ENCODE measurements around the gene IZUMO1R. TPM values are rescaled to one million over a fixed set of nuclear protein-coding genes. Genes with fewer than 3 reads are reported as not detected.
"Not testable (repeated sequence)": the region's sequence is repeated elsewhere in the genome, so short reads cannot be mapped to it uniquely, and the experiment has no call there.

IZUMO1R gene
- total and polyA plus RNA-seq, 4 donors = not detected

DNA sequence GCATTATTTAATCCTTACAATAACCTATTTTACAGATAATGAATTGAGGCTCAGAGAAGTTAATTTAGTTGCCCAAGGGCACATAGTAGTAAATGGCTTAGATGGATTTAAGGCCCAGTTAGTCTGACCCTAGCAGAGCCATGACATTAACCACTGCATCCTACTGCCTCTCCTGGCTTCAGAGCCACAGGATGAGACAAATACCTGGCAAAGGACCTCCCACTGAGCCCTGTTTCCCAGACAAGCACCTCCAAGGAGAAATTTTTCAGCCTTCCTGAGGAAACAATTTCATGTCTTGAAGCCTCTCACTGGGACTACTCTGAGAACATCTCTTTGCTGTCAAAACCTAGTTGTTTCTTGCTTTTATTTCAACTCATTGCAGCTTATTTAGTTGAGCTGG is 28.4 kb downstream of the IZUMO1R start:
- intact Hi-C loops (cut with DNase I) = no loop called here
- Histone ChIP-seq H3K27ac (ENCODE audit: low read depth in 1 of 2, low read length in 2 of 2) (no peak overlapping the region), H3K4me1 (ENCODE audit: control insufficient read depth in 1 of 2, insufficient read depth in 2 of 2, low read length in 2 of 2) (no peaks in the 10 kb centered on the region), H3K36me3 (ENCODE audit: control insufficient read depth in 1 of 2, insufficient read depth in 2 of 2, low read length in 1 of 2) (no peaks in the 10 kb centered on the region), H3K4me3 (ENCODE audit: low read length in 2 of 2) (no peak overlapping the region), H3K27me3 (ENCODE audit: control insufficient read depth in 1 of 2, insufficient read depth in 2 of 2, low read length in 1 of 2) (no peaks in the 10 kb centered on the region), H3K9me3 (ENCODE audit: control insufficient read depth, low read length) (no peaks in the 10 kb centered on the region)
- no peak for DNase-seq
- no peak for ATAC-seq (ENCODE audit: low FRiP score)

DNA sequence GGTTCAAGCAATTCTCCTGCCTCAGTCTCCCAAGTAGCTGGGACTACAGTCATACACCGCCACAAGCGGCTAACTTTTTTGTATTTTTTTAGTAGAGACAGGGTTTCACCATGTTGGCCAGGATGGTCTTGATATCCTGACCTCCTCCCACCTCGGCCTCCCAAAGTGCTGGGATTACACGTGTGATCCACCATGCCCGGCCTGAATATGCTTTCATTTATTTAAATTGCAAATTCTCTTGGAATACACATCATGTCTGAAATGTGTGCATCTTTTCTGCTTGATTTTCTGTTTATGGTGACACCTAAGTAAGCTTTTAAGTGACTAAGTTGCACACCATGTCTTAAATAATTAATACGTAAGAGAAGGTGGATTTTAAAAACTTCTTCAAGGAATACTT is 31.7 kb downstream of the IZUMO1R start:
- H3K4me1 ChIP-seq (ENCODE audit: control insufficient read depth in 1 of 2, insufficient read depth in 2 of 2, low read length in 2 of 2) = no peaks in the 10 kb centered on the region
- H3K36me3 ChIP-seq (ENCODE audit: control insufficient read depth in 1 of 2, insufficient read depth in 2 of 2, low read length in 1 of 2) = no peaks in the 10 kb centered on the region
- ATAC-seq (ENCODE audit: low FRiP score) (no peak), DNase-seq (no peak)
- no peaks in the 10 kb centered on the region for H3K27me3 ChIP-seq (ENCODE audit: control insufficient read depth in 1 of 2, insufficient read depth in 2 of 2, low read length in 1 of 2)
- intact Hi-C loops (cut with DNase I) = no loop called here
- no peak overlapping the region for H3K27ac ChIP-seq (ENCODE audit: low read depth in 1 of 2, low read length in 2 of 2)
- no peak overlapping the region for H3K4me3 ChIP-seq (ENCODE audit: low read length in 2 of 2)
- H3K9me3 ChIP-seq (ENCODE audit: control insufficient read depth, low read length) = no peaks in the 10 kb centered on the region
- WGBS, 2 donors = 95 to 96% methylated on average over 6 of the region's 6 CpGs

DNA sequence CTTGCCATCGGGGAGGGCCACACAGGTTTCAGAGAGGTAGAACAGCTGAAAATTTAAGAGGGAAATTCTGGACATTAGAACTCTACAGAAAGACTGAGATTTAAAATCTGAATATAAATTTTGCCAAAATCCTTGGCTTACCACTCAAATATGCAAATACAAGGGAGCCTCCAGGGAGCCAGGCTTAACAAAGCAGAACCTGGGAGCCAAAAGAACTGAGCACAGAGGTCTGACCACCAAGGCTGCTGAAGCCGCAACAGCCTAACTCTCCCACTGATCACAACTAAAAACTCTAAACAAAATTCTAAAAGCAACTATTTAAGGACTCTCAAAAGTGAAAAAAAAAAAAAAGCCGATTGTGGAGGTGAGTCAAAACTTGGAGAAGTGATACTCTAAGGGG is 34.3 kb downstream of the IZUMO1R start:
- Histone ChIP-seq H3K4me3 (ENCODE audit: low read length in 2 of 2) (no peak overlapping the region), H3K36me3 (ENCODE audit: control insufficient read depth in 1 of 2, insufficient read depth in 2 of 2, low read length in 1 of 2) (no peaks in the 10 kb centered on the region), H3K9me3 (ENCODE audit: control insufficient read depth, low read length) (no peaks in the 10 kb centered on the region), H3K4me1 (ENCODE audit: control insufficient read depth in 1 of 2, insufficient read depth in 2 of 2, low read length in 2 of 2) (no peaks in the 10 kb centered on the region), H3K27me3 (ENCODE audit: control insufficient read depth in 1 of 2, insufficient read depth in 2 of 2, low read length in 1 of 2) (no peaks in the 10 kb centered on the region), H3K27ac (ENCODE audit: low read depth in 1 of 2, low read length in 2 of 2) (no peak overlapping the region)
- ATAC-seq (ENCODE audit: low FRiP score) (no peak), DNase-seq (no peak)
- intact Hi-C loops (cut with DNase I) = no loop called here
- 82 to 94% methylated on average over 3 of the region's 3 CpGs for WGBS, 2 donors

GRCh38 chr11:94342250-94342649 is 37.9 kb downstream of the IZUMO1R start:
- ATAC-seq (ENCODE audit: low FRiP score) (no peak), DNase-seq (no peak)
- H3K4me3 ChIP-seq (ENCODE audit: low read length in 2 of 2) = no peak overlapping the region
- no peak overlapping the region for H3K27ac ChIP-seq (ENCODE audit: low read depth in 1 of 2, low read length in 2 of 2)
- no peaks in the 10 kb centered on the region for H3K4me1 ChIP-seq (ENCODE audit: control insufficient read depth in 1 of 2, insufficient read depth in 2 of 2, low read length in 2 of 2)
- H3K27me3 ChIP-seq (ENCODE audit: control insufficient read depth in 1 of 2, insufficient read depth in 2 of 2, low read length in 1 of 2) = no peaks in the 10 kb centered on the region
- no peaks in the 10 kb centered on the region for H3K36me3 ChIP-seq (ENCODE audit: control insufficient read depth in 1 of 2, insufficient read depth in 2 of 2, low read length in 1 of 2)
- H3K9me3 ChIP-seq (ENCODE audit: control insufficient read depth, low read length) = no peaks in the 10 kb centered on the region
- WGBS, 2 donors = 77 to 79% methylated on average over 3 of the region's 3 CpGs
- intact Hi-C loops (cut with DNase I) = no loop called here

DNA sequence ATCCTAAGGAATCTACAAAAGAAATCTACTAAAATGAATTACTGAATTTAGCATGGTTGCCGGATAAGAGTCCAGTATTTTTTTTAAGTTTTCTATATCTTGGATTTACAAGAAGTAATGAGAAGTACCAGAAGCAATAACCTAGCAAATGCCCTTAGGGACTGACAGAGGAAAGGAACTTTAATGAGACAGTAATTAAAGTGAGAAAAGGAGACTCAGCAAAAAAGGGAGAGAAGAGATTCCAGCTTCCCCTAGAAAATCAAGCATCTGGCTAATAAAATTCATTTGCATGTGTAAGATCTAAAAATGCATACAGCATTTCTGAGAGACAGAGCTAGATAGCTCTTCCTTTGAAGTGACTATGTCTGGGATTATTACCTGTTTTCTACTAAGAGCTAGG is 39.1 kb downstream of the IZUMO1R start:
- Histone ChIP-seq H3K27me3 (ENCODE audit: control insufficient read depth in 1 of 2, insufficient read depth in 2 of 2, low read length in 1 of 2) (no peaks in the 10 kb centered on the region), H3K27ac (ENCODE audit: low read depth in 1 of 2, low read length in 2 of 2) (no peak overlapping the region), H3K36me3 (ENCODE audit: control insufficient read depth in 1 of 2, insufficient read depth in 2 of 2, low read length in 1 of 2) (no peaks in the 10 kb centered on the region), H3K4me1 (ENCODE audit: control insufficient read depth in 1 of 2, insufficient read depth in 2 of 2, low read length in 2 of 2) (no peaks in the 10 kb centered on the region), H3K4me3 (ENCODE audit: low read length in 2 of 2) (no peak overlapping the region), H3K9me3 (ENCODE audit: control insufficient read depth, low read length) (no peaks in the 10 kb centered on the region)
- WGBS, 2 donors = 86 to 93% methylated on average over 1 of the region's 1 CpG
- ATAC-seq (ENCODE audit: low FRiP score) (no peak), DNase-seq (no peak)
- intact Hi-C loops (cut with DNase I) = no loop called here

DNA sequence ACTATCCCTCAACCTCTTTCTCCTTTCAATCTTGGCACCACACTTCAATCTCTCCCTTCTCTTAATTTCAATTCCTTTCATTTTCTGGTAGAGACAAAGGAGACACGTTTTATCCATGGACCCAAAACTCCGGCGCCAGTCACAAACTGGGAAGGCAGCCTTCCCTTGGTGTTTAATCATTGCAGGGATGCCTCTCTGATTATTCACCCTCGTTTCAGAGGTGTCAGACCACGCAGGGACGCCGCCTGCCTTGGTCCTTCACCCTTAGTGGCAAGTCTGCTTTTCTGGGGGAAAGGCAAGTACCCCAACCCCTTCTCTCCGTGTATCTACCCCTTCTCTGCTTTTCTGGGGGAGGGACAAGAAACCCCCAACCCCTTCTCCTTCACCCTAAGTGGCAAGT is 41.9 kb downstream of the IZUMO1R start:
- ATAC-seq (ENCODE audit: low FRiP score); H3K4me1 ChIP-seq (ENCODE audit: control insufficient read depth in 1 of 2, insufficient read depth in 2 of 2, low read length in 2 of 2); DNase-seq; H3K9me3 ChIP-seq (ENCODE audit: control insufficient read depth, low read length); intact Hi-C loops (cut with DNase I); H3K27me3 ChIP-seq (ENCODE audit: control insufficient read depth in 1 of 2, insufficient read depth in 2 of 2, low read length in 1 of 2); H3K36me3 ChIP-seq (ENCODE audit: control insufficient read depth in 1 of 2, insufficient read depth in 2 of 2, low read length in 1 of 2); H3K4me3 ChIP-seq (ENCODE audit: low read length in 2 of 2); H3K27ac ChIP-seq (ENCODE audit: low read depth in 1 of 2, low read length in 2 of 2): not testable (repeated sequence)
- WGBS, 2 donors = 75 to 80% methylated on average over 8 of the region's 8 CpGs

GRCh38 chr11:94350850-94351563 is 46.6 kb downstream of the IZUMO1R start:
- H3K36me3 ChIP-seq (ENCODE audit: control insufficient read depth in 1 of 2, insufficient read depth in 2 of 2, low read length in 1 of 2); ATAC-seq (ENCODE audit: low FRiP score); H3K9me3 ChIP-seq (ENCODE audit: control insufficient read depth, low read length); H3K4me1 ChIP-seq (ENCODE audit: control insufficient read depth in 1 of 2, insufficient read depth in 2 of 2, low read length in 2 of 2); H3K4me3 ChIP-seq (ENCODE audit: low read length in 2 of 2); H3K27ac ChIP-seq (ENCODE audit: low read depth in 1 of 2, low read length in 2 of 2); H3K27me3 ChIP-seq (ENCODE audit: control insufficient read depth in 1 of 2, insufficient read depth in 2 of 2, low read length in 1 of 2); DNase-seq; intact Hi-C loops (cut with DNase I): not testable (repeated sequence)
- WGBS, 2 donors = 73 to 76% methylated on average over 7 to 10 of the region's 10 CpGs

Other genes with a start within 250 kb of the IZUMO1R start
- gene PANX1, start 175.7 kb upstream of the IZUMO1R start, total RNA-seq = 10 to 100 TPM; 25.5 to 29.3 TPM
- gene PANX1, start 175.7 kb upstream of the IZUMO1R start, polyA plus RNA-seq = 1 to 10 TPM; 7.0 to 8.1 TPM
- gene GPR83, start 96.8 kb downstream of the IZUMO1R start, total RNA-seq = under 1 TPM in 1 of 2 donors, not detected in 1; 0.15 TPM
- not detected for gene GPR83, start 96.8 kb downstream of the IZUMO1R start, polyA plus RNA-seq
- 10 to 100 TPM; 16.0 to 27.9 TPM for gene MRE11, start 189.3 kb downstream of the IZUMO1R start, total RNA-seq
- 1 to 10 TPM; 3.4 to 5.0 TPM for gene MRE11, start 189.3 kb downstream of the IZUMO1R start, polyA plus RNA-seq
- gene ANKRD49, start 189.4 kb downstream of the IZUMO1R start, total RNA-seq = 10 to 100 TPM; 12.6 to 14.4 TPM
- 10 to 100 TPM in 1 of 2 donors, 1 to 10 TPM in 1; 8.8 to 26.1 TPM for gene ANKRD49, start 189.4 kb downstream of the IZUMO1R start, polyA plus RNA-seq
- gene C11orf97, start 207.9 kb downstream of the IZUMO1R start, total RNA-seq = not detected
- not detected for gene C11orf97, start 207.9 kb downstream of the IZUMO1R start, polyA plus RNA-seq
- gene FUT4, start 239.3 kb downstream of the IZUMO1R start, total RNA-seq = 1 to 10 TPM; 8.7 to 9.7 TPM
- gene FUT4, start 239.3 kb downstream of the IZUMO1R start, polyA plus RNA-seq = 1 to 10 TPM; 2.6 to 3.9 TPM